Measurements from ENCODE around the gene PLK1.
"Not testable (repeated sequence)": the region's sequence is repeated elsewhere in the genome, so short reads cannot be mapped to it uniquely, and the experiment has no call there.

PLK1 gene

GRCh38 chr16:23711785-23712184 lies 33.1 kb downstream of the PLK1 start:
- DNase-seq = no peak

GRCh38 chr16:23712976-23713375 lies 34.3 kb downstream of the PLK1 start, which contains the start of gene ERN2:
TSS of gene ERN2 (minus strand) at chr16:23713222. CDS start at chr16:23713187, 35 bp downstream.
- no peak for DNase-seq

- no peak for DNase-seq
Measured at GRCh38 chr16:23716484-23716883, 37.8 kb downstream of the PLK1 start.

- DNase-seq = not testable (repeated sequence)
Measured at GRCh38 chr16:23722613-23723240, 44.0 kb downstream of the PLK1 start.

- no peak for DNase-seq
Measured at GRCh38 chr16:23724096-23724784, 45.6 kb downstream of the PLK1 start.

- no peak for DNase-seq
Measured at GRCh38 chr16:23724785-23725131, 46.1 kb downstream of the PLK1 start.

GRCh38 chr16:23726710-23727109 lies 48.0 kb downstream of the PLK1 start:
- DNase-seq = no peak

GRCh38 chr16:23728112-23728477 lies 49.4 kb downstream of the PLK1 start:
- DNase-seq = no peak

- DNase-seq = no peak
Measured at GRCh38 chr16:23729503-23730424, 51.1 kb downstream of the PLK1 start.

- DNase-seq = no peak
Measured at GRCh38 chr16:23734176-23734893, 55.6 kb downstream of the PLK1 start.

GRCh38 chr16:23737423-23738028 lies 58.8 kb downstream of the PLK1 start:
- DNase-seq = not testable (repeated sequence)

GRCh38 chr16:23739516-23739915 lies 60.8 kb downstream of the PLK1 start:
- no peak for DNase-seq

Data from activated CD4-positive, alpha-beta T cell treated with anti-CD3 and anti-CD28 coated beads for 1 hour (primary cell).